ENCODE data around the gene LAD1. TPM values are rescaled to one million over a fixed set of nuclear protein-coding genes. Genes with fewer than 3 reads are reported as not detected.

The LAD1 gene
- total and polyA plus RNA-seq, 2 of the 13 experiments (the other 11 are each of a cell fraction or from before 2014, with no cell fraction given): 10.8 to 65.6 TPM

DNA sequence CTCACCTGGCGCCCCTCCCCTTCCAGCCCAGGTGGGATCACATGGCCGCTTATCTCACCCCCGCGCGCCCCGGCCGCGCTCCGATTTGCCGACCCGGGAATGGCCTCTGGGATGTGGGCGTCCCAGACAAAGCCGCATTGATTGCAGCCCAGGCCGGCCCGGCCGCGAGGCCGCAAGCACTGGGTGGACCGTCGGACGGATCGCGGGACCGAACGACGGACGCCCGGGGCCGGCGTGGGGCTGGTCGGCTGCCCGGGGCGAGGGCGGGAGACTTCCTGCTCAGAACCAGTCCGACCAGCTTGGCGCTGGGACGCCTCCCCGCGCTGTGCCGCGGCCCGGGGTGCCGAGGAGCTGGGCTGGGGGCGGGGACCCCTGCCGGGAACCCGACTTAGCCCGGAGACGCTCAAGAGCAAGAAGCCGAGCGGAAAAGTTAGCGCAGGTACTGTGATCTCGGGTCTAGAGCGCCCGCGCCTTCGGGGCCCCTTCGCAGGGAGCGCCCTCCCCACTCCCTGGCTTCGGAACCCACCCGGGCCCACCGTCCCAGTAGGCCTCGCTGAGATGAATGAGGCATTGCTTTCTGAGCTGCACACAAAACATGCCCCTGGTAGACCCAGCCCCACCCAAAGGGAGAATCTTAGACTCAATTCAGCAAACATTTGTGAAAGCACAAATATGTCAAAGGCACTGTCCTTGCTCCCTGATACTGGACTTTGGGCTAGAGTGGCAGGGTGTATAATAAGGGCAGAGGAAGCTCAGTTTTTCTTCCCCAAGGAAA, 415 bp upstream of the LAD1 start (continued):
- TF ChIP-seq ZNF839 (CRISPR knock-in tag; IDR thresholded peaks at IDR 0.05; ENCODE audit: borderline replicate concordance) (no peak), BHLHE40 (IDR thresholded peaks at IDR 0.05; ENCODE audit: low read length) (no peak), IRX3 (CRISPR knock-in tag; IDR thresholded peaks at IDR 0.05; ENCODE audit: borderline replicate concordance, low read depth) (peak; percentile 70; the same call in 1 of the 2 replicates), FOXJ3 (CRISPR knock-in tag; IDR thresholded peaks at IDR 0.05; ENCODE audit: borderline replicate concordance) (no peak), EP300 (IDR thresholded peaks at IDR 0.05; ENCODE audit: low read depth in 2 of 2, low read length in 2 of 2) (peak in 1 of 2 experiments; percentile 33; a peak in 1 of 4 replicates), EP300 (CRISPR knock-in tag; IDR thresholded peaks at IDR 0.05; ENCODE audit: borderline replicate concordance) (no peak), KMT2A (CRISPR knock-in tag; IDR thresholded peaks at IDR 0.05) (no peak; the same call in 1 of the 2 replicates), ZNF564 (CRISPR knock-in tag; IDR thresholded peaks at IDR 0.05) (no peak), MXI1 (IDR thresholded peaks at IDR 0.05; ENCODE audit: borderline replicate concordance, low read depth, low read length) (peak; percentile 69; the same call in 1 of the 3 replicates), ZNF777 (CRISPR knock-in tag; IDR thresholded peaks at IDR 0.05) (peak; percentile 98), RBM22 (optimal IDR thresholded peaks at IDR 0.05; ENCODE audit: low read length) (no peak), ZBTB1 (CRISPR knock-in tag; IDR thresholded peaks at IDR 0.05; ENCODE audit: borderline replicate concordance) (no peak), ZNF629 (CRISPR knock-in tag; conservative IDR thresholded peaks at IDR 0.05) (no peak), RFX1 (IDR thresholded peaks at IDR 0.05) (no peak)
- TF ChIP-seq, protein P1, sequence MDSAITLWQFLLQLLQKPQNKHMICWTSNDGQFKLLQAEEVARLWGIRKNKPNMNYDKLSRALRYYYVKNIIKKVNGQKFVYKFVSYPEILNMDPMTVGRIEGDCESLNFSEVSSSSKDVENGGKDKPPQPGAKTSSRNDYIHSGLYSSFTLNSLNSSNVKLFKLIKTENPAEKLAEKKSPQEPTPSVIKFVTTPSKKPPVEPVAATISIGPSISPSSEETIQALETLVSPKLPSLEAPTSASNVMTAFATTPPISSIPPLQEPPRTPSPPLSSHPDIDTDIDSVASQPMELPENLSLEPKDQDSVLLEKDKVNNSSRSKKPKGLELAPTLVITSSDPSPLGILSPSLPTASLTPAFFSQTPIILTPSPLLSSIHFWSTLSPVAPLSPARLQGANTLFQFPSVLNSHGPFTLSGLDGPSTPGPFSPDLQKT (CRISPR knock-in tag; IDR thresholded peaks at IDR 0.05; ENCODE audit: borderline replicate concordance): no peak
- TF ChIP-seq, protein P2, sequence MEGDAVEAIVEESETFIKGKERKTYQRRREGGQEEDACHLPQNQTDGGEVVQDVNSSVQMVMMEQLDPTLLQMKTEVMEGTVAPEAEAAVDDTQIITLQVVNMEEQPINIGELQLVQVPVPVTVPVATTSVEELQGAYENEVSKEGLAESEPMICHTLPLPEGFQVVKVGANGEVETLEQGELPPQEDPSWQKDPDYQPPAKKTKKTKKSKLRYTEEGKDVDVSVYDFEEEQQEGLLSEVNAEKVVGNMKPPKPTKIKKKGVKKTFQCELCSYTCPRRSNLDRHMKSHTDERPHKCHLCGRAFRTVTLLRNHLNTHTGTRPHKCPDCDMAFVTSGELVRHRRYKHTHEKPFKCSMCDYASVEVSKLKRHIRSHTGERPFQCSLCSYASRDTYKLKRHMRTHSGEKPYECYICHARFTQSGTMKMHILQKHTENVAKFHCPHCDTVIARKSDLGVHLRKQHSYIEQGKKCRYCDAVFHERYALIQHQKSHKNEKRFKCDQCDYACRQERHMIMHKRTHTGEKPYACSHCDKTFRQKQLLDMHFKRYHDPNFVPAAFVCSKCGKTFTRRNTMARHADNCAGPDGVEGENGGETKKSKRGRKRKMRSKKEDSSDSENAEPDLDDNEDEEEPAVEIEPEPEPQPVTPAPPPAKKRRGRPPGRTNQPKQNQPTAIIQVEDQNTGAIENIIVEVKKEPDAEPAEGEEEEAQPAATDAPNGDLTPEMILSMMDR (CRISPR knock-in tag; IDR thresholded peaks at IDR 0.05): no peak
- TF ChIP-seq, protein P3, sequence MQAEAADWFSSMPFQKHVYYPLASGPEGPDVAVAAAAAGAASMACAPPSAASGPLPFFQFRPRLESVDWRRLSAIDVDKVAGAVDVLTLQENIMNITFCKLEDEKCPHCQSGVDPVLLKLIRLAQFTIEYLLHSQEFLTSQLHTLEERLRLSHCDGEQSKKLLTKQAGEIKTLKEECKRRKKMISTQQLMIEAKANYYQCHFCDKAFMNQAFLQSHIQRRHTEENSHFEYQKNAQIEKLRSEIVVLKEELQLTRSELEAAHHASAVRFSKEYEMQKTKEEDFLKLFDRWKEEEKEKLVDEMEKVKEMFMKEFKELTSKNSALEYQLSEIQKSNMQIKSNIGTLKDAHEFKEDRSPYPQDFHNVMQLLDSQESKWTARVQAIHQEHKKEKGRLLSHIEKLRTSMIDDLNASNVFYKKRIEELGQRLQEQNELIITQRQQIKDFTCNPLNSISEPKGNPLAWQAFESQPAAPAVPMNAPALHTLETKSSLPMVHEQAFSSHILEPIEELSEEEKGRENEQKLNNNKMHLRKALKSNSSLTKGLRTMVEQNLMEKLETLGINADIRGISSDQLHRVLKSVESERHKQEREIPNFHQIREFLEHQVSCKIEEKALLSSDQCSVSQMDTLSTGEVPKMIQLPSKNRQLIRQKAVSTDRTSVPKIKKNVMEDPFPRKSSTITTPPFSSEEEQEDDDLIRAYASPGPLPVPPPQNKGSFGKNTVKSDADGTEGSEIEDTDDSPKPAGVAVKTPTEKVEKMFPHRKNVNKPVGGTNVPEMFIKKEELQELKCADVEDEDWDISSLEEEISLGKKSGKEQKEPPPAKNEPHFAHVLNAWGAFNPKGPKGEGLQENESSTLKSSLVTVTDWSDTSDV (CRISPR knock-in tag; IDR thresholded peaks at IDR 0.05): no peak
- TF ChIP-seq, protein P4, sequence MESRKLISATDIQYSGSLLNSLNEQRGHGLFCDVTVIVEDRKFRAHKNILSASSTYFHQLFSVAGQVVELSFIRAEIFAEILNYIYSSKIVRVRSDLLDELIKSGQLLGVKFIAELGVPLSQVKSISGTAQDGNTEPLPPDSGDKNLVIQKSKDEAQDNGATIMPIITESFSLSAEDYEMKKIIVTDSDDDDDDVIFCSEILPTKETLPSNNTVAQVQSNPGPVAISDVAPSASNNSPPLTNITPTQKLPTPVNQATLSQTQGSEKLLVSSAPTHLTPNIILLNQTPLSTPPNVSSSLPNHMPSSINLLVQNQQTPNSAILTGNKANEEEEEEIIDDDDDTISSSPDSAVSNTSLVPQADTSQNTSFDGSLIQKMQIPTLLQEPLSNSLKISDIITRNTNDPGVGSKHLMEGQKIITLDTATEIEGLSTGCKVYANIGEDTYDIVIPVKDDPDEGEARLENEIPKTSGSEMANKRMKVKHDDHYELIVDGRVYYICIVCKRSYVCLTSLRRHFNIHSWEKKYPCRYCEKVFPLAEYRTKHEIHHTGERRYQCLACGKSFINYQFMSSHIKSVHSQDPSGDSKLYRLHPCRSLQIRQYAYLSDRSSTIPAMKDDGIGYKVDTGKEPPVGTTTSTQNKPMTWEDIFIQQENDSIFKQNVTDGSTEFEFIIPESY (CRISPR knock-in tag; IDR thresholded peaks at IDR 0.05): no peak
- TF ChIP-seq, protein P5, sequence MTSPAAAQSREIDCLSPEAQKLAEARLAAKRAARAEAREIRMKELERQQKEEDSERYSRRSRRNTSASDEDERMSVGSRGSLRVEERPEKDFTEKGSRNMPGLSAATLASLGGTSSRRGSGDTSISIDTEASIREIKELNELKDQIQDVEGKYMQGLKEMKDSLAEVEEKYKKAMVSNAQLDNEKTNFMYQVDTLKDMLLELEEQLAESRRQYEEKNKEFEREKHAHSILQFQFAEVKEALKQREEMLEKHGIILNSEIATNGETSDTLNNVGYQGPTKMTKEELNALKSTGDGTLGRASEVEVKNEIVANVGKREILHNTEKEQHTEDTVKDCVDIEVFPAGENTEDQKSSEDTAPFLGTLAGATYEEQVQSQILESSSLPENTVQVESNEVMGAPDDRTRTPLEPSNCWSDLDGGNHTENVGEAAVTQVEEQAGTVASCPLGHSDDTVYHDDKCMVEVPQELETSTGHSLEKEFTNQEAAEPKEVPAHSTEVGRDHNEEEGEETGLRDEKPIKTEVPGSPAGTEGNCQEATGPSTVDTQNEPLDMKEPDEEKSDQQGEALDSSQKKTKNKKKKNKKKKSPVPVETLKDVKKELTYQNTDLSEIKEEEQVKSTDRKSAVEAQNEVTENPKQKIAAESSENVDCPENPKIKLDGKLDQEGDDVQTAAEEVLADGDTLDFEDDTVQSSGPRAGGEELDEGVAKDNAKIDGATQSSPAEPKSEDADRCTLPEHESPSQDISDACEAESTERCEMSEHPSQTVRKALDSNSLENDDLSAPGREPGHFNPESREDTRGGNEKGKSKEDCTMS (CRISPR knock-in tag; conservative IDR thresholded peaks at IDR 0.05): no peak

All from HepG2 (cell line).